AG04450 (cell line): Measurements from ENCODE around the gene RTRAF. TPM values are rescaled to one million over a fixed set of nuclear protein-coding genes. Genes with fewer than 3 reads are reported as not detected.
A peak's percentile ranks its signal among the peaks of the same experiment; 100 is the strongest.

Experiments used
- CTCF ChIA-PET: fragments of 300-600, 350-600 bp; formaldehyde crosslinking; extraction: SDS; loops from one replicate; lab custom pipeline; 2022; ENCODE audit warnings: antibody characterized with exemption, inconsistent platforms; lab: Charles Lee
- POLR2A ChIA-PET: fragments of 350-600 bp; formaldehyde crosslinking; extraction: SDS; loops from one replicate; lab custom pipeline; 2021; ENCODE audit warnings: antibody characterized with exemption, inconsistent platforms; lab: Yijun Ruan, JAX
- DNase-seq: peaks from one replicate; pipeline ENCODE4 v3.0.0-alpha.2; 2011; ENCODE audit warnings: low read depth, low spot score
- H3K27ac ChIP-seq: one replicate; pipeline ENCODE4 v1.5.1; 2012; ENCODE audit warnings: low read depth, low read length, control low read depth
- H3K27me3 ChIP-seq: one replicate; pipeline ENCODE4 v1.6.0; 2012; ENCODE audit warnings: low read length; ENCODE audit not compliant: control insufficient read depth, insufficient read depth
- H3K4me3 ChIP-seq: 2 replicates; pipeline ENCODE4 v1.5.1; 2011; ENCODE audit warnings: mild to moderate bottlenecking, low read depth, low read length, control low read depth
- H3K9me3 ChIP-seq: 2 replicates; pipeline ENCODE4 v1.5.1; 2012; ENCODE audit warnings: low read length; ENCODE audit not compliant: control insufficient read depth, insufficient read depth
- polyA plus RNA-seq: library from polyadenylated mRNA; depleted of rRNA; stranded (reverse); fragments of >200 nt; gene quantifications from 2 replicates; pipeline ENCODE4 v1.2.3, GENCODE V29; 2011
- TF ChIP-seq, protein P1 (sequence below): IDR thresholded peaks from 2 replicates; pipeline ENCODE4 v1.5.1; 2011; ENCODE audit warnings: low read depth, low read length, control low read depth, inconsistent platforms

The RTRAF gene
- polyA plus RNA-seq, 1 experiment: 400 TPM

DNA sequence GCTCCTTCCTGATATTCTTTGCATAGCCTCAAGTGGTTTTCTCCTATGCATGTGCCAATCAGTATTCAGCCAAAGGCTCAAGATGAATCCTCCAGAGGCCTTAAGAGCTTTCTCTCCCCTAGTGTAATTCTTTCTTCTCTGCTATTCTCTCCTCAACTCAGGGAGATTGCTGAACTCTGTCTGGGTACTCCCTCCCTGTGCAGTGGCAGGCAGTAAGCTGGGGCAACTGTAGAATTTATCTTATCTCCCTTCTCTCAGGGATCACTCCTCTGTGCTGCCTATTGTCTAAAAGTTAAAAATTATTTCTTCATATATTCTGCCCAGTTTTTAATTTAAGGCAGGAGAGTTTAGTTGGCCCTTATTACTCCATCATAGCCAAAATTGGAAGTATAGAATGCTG, 28.5 kb upstream of the RTRAF start:
- H3K27me3 ChIP-seq: no peaks in the 10 kb centered on the region
- H3K9me3 ChIP-seq: peaks cover 7% of the 10 kb centered on the region; the same call in 1 of the 2 replicates
- no peak overlapping the region for H3K4me3 ChIP-seq
- no peak for DNase-seq
- ChIA-PET POLR2A (no interaction called here), CTCF (no interaction called here)
- no peak overlapping the region for H3K27ac ChIP-seq
- TF ChIP-seq, protein P1, sequence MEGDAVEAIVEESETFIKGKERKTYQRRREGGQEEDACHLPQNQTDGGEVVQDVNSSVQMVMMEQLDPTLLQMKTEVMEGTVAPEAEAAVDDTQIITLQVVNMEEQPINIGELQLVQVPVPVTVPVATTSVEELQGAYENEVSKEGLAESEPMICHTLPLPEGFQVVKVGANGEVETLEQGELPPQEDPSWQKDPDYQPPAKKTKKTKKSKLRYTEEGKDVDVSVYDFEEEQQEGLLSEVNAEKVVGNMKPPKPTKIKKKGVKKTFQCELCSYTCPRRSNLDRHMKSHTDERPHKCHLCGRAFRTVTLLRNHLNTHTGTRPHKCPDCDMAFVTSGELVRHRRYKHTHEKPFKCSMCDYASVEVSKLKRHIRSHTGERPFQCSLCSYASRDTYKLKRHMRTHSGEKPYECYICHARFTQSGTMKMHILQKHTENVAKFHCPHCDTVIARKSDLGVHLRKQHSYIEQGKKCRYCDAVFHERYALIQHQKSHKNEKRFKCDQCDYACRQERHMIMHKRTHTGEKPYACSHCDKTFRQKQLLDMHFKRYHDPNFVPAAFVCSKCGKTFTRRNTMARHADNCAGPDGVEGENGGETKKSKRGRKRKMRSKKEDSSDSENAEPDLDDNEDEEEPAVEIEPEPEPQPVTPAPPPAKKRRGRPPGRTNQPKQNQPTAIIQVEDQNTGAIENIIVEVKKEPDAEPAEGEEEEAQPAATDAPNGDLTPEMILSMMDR: no peak

DNA sequence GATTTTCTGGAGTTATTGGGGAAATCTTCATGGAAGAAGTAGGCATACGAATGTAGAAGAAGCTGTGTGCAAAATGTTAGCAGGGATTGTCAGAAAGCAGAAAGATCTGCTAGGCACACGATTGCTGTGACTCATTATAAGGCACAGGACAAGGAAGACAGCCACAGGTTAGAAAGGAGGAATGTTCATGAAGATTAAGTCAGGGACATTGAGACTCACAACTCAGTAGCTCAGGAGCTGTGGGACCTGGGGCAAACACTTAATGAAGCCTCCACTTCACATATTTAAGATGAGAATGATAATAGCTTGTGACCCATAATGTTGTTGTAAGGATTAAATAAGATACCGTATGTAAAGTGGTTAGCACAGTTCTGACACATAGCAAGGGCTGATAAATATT, 26.6 kb upstream of the RTRAF start:
- ChIA-PET CTCF (interaction anchor here (1.1 kb wide), 1 partner anchor 16 kb away, joined by 8 read pairs; no protein-coding TSS in a partner anchor), POLR2A (no interaction called here)
- no peak for DNase-seq
- H3K27ac ChIP-seq: no peak overlapping the region
- H3K9me3 ChIP-seq: peaks cover 7% of the 10 kb centered on the region; the same call in 1 of the 2 replicates
- H3K4me3 ChIP-seq: no peak overlapping the region
- TF ChIP-seq, protein P1: no peak
- H3K27me3 ChIP-seq: no peaks in the 10 kb centered on the region

DNA sequence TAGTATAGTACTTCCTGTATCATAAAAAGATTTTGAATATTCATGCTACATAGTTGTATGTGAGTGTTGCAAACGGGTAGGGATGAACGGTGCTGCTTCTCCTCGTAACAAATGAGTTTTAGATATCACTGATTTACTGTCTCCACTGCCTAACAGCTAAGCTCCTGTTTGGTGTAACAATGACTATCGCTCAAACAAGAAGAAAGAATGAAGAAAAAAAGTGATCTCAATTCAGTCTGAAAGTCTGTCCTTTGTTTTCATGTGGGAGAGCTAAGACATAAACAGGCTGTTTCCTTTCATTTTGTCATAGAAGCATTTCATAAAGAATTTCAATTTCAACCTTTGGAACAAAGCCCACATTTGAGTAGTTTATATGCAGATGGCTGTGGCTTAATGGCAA, 26.1 kb upstream of the RTRAF start:
- Histone ChIP-seq H3K9me3 (peaks cover 3% of the 10 kb centered on the region; the same call in 1 of the 2 replicates), H3K4me3 (peak overlapping the region; percentile 24; the same call in 1 of the 2 replicates), H3K27ac (no peak overlapping the region), H3K27me3 (no peaks in the 10 kb centered on the region)
- DNase-seq: no peak
- CTCF ChIA-PET: interaction anchor here (1.1 kb wide), 1 partner anchor 15 kb away, joined by 8 read pairs; no protein-coding TSS in a partner anchor
- TF ChIP-seq, protein P1: no peak
- POLR2A ChIA-PET: no interaction called here

DNA sequence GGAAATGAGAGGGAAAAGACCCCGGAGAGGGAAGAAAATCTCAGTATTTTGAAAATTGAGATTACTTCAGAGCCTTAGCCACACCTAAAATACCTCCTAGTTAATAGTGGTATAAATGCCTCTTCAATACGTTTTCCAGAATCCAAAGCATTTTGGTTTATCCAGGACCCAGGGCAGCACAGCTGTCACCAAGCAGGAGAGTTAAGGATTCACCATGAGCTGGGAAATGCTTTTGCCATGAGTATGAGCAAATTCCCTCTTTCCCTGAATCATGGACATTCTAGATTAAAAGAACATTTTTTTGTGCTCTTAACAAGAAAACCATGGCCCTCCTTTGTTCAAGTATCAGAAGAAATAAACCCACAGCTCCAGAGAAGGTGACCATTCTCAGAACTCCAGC, 21.8 kb upstream of the RTRAF start:
- TF ChIP-seq, protein P1: no peak
- no peak overlapping the region for H3K27ac ChIP-seq
- ChIA-PET POLR2A (no interaction called here), CTCF (interaction anchor here (5.5 kb wide), 1 partner anchor 12 kb away, joined by 52 read pairs; no protein-coding TSS in a partner anchor)
- H3K4me3 ChIP-seq: no peak overlapping the region
- H3K9me3 ChIP-seq: no peaks in the 10 kb centered on the region
- no peak for DNase-seq
- peaks cover 3% of the 10 kb centered on the region for H3K27me3 ChIP-seq

DNA sequence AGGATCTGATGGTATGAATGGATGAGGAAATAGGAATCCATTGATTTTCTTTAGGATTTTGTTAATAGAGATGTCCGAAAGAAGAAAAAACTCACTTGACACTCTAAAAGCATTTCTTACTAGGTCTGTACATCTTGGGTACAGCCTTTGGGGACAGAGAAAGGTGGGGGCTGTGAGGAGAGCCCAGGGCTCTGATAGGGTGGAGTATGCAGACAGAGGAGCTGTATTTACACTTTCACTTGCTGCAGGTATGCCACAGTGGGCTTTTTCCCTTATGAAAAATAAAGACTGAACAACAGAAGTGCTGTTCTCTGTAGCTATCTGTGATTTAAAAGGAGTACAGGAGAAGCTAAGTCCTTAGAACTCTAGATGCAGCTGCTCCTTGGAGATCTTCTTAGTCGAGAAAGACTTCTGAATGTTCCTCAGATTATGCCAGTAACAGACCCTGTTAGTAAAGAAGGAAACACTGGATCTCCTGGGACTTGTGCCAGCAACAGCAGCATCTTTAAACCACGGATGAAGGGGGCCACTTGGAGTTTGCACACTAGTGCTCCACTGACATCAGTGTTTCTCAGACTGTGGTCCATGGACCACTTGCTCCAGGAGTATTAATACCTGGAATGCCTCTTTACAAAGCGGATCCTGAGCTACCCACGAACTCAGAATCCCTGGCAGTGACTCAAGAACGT, 19.4 kb upstream of the RTRAF start:
- no peaks in the 10 kb centered on the region for H3K9me3 ChIP-seq
- DNase-seq: no peak
- peaks cover 3% of the 10 kb centered on the region for H3K27me3 ChIP-seq
- POLR2A ChIA-PET: no interaction called here
- no peak overlapping the region for H3K27ac ChIP-seq
- CTCF ChIA-PET: interaction anchor here (5.5 kb wide), 1 partner anchor 10 kb away, joined by 52 read pairs; no protein-coding TSS in a partner anchor
- TF ChIP-seq, protein P1: no peak
- no peak overlapping the region for H3K4me3 ChIP-seq
